CD4-positive, alpha-beta T cell treated with Interleukin-6 at 100 ng/mL for 8 hours (primary cell): ENCODE results near the gene SECISBP2.
"Not testable (repeated sequence)": the region's sequence is repeated elsewhere in the genome, so short reads cannot be mapped to it uniquely, and the experiment has no call there.

Source experiments
- DNase-seq: peaks from one replicate; pipeline ENCODE4 v3.0.0-alpha.2; 2020; ENCODE audit warnings: mixed read lengths, low spot score

SECISBP2 gene

GRCh38 chr9:89366711-89367110 lies 48.4 kb downstream of the SECISBP2 start:
- no peak for DNase-seq

GRCh38 chr9:89367281-89367680 lies 49.0 kb downstream of the SECISBP2 start:
- no peak for DNase-seq

- no peak for DNase-seq
Observed at GRCh38 chr9:89367726-89368437, 49.6 kb downstream of the SECISBP2 start.

- DNase-seq: no peak
Observed at GRCh38 chr9:89368550-89368949, 50.2 kb downstream of the SECISBP2 start.

- no peak for DNase-seq
Observed at GRCh38 chr9:89368978-89369377, 50.7 kb downstream of the SECISBP2 start.

- no peak for DNase-seq
Observed at GRCh38 chr9:89370593-89370992, 52.3 kb downstream of the SECISBP2 start.

- DNase-seq: not testable (repeated sequence)
Observed at GRCh38 chr9:89371791-89372190, 53.5 kb downstream of the SECISBP2 start.

- peak; percentile 29 for DNase-seq
Observed at GRCh38 chr9:89372230-89372816, 54.0 kb downstream of the SECISBP2 start.

GRCh38 chr9:89372979-89373378 lies 54.7 kb downstream of the SECISBP2 start:
- DNase-seq: no peak

- DNase-seq: no peak
Observed at GRCh38 chr9:89374176-89374575, 55.9 kb downstream of the SECISBP2 start.

- peak; percentile 28 for DNase-seq
Observed at GRCh38 chr9:89375191-89375760, 57.0 kb downstream of the SECISBP2 start.

- no peak for DNase-seq
Observed at GRCh38 chr9:89376286-89376685, 58.0 kb downstream of the SECISBP2 start.

- no peak for DNase-seq
Observed at GRCh38 chr9:89376741-89377351, 58.5 kb downstream of the SECISBP2 start.

- DNase-seq: no peak
Observed at GRCh38 chr9:89377411-89377810, 59.1 kb downstream of the SECISBP2 start.

GRCh38 chr9:89378541-89378940 lies 60.2 kb downstream of the SECISBP2 start:
- no peak for DNase-seq

- DNase-seq: no peak
Observed at GRCh38 chr9:89379031-89379430, 60.7 kb downstream of the SECISBP2 start.

GRCh38 chr9:89379508-89380115 lies 61.3 kb downstream of the SECISBP2 start:
- peak; percentile 12 for DNase-seq

GRCh38 chr9:89380437-89381307 lies 62.4 kb downstream of the SECISBP2 start:
- DNase-seq: no peak

GRCh38 chr9:89381308-89381609 lies 63.0 kb downstream of the SECISBP2 start:
- no peak for DNase-seq

- no peak for DNase-seq
Observed at GRCh38 chr9:89382026-89382986, 64.0 kb downstream of the SECISBP2 start.
